AG04450 (cell line): ENCODE results near the gene DCAF17. TPM values are rescaled to one million over a fixed set of nuclear protein-coding genes. Genes with fewer than 3 reads are reported as not detected.
"Not testable (repeated sequence)": the region's sequence is repeated elsewhere in the genome, so short reads cannot be mapped to it uniquely, and the experiment has no call there.

ENCODE experiments used
- CTCF ChIA-PET: fragments of 300-600, 350-600 bp; formaldehyde crosslinking; extraction: SDS; loops from one replicate; lab custom pipeline; 2022; ENCODE audit warnings: antibody characterized with exemption, inconsistent platforms; lab: Charles Lee
- POLR2A ChIA-PET: fragments of 350-600 bp; formaldehyde crosslinking; extraction: SDS; loops from one replicate; lab custom pipeline; 2021; ENCODE audit warnings: antibody characterized with exemption, inconsistent platforms; lab: Yijun Ruan, JAX
- DNase-seq: peaks from one replicate; pipeline ENCODE4 v3.0.0-alpha.2; 2011; ENCODE audit warnings: low read depth, low spot score
- H3K27ac ChIP-seq: one replicate; pipeline ENCODE4 v1.5.1; 2012; ENCODE audit warnings: low read depth, low read length, control low read depth
- H3K27me3 ChIP-seq: one replicate; pipeline ENCODE4 v1.6.0; 2012; ENCODE audit warnings: low read length; ENCODE audit not compliant: control insufficient read depth, insufficient read depth
- H3K4me3 ChIP-seq: 2 replicates; pipeline ENCODE4 v1.5.1; 2011; ENCODE audit warnings: mild to moderate bottlenecking, low read depth, low read length, control low read depth
- H3K9me3 ChIP-seq: 2 replicates; pipeline ENCODE4 v1.5.1; 2012; ENCODE audit warnings: low read length; ENCODE audit not compliant: control insufficient read depth, insufficient read depth
- polyA plus RNA-seq: library from polyadenylated mRNA; depleted of rRNA; stranded (reverse); fragments of >200 nt; gene quantifications from 2 replicates; pipeline ENCODE4 v1.2.3, GENCODE V29; 2011
- TF ChIP-seq, protein P1 (sequence below): IDR thresholded peaks from 2 replicates; pipeline ENCODE4 v1.5.1; 2011; ENCODE audit warnings: low read depth, low read length, control low read depth, inconsistent platforms

Gene DCAF17
- polyA plus RNA-seq, 1 experiment: 18.3 TPM

DNA sequence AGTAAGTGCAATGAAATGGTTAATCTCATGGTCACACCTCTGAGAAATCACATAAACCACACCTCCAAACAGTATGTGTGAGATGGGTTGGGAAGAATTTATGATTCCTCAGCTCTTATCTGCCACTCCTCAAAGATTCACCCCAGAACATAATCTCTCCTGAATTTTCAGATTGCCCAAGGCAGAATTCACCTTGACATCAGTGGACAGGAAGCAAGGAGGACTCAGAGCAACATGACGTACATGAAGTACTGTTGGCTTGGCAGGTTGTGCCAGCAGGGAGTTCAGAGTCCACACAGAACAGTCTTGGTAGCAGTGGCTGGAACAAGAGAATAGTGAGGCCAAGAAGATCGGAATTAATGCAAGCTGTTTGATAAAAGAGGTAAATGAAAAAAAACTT, 56.6 kb downstream of the DCAF17 start:
- Histone ChIP-seq H3K27ac (no peak overlapping the region), H3K9me3 (no peaks in the 10 kb centered on the region), H3K27me3 (no peaks in the 10 kb centered on the region), H3K4me3 (no peak overlapping the region)
- CTCF ChIA-PET: no interaction called here
- DNase-seq: no peak
- POLR2A ChIA-PET: no interaction called here
- TF ChIP-seq, protein P1, sequence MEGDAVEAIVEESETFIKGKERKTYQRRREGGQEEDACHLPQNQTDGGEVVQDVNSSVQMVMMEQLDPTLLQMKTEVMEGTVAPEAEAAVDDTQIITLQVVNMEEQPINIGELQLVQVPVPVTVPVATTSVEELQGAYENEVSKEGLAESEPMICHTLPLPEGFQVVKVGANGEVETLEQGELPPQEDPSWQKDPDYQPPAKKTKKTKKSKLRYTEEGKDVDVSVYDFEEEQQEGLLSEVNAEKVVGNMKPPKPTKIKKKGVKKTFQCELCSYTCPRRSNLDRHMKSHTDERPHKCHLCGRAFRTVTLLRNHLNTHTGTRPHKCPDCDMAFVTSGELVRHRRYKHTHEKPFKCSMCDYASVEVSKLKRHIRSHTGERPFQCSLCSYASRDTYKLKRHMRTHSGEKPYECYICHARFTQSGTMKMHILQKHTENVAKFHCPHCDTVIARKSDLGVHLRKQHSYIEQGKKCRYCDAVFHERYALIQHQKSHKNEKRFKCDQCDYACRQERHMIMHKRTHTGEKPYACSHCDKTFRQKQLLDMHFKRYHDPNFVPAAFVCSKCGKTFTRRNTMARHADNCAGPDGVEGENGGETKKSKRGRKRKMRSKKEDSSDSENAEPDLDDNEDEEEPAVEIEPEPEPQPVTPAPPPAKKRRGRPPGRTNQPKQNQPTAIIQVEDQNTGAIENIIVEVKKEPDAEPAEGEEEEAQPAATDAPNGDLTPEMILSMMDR: no peak

DNA sequence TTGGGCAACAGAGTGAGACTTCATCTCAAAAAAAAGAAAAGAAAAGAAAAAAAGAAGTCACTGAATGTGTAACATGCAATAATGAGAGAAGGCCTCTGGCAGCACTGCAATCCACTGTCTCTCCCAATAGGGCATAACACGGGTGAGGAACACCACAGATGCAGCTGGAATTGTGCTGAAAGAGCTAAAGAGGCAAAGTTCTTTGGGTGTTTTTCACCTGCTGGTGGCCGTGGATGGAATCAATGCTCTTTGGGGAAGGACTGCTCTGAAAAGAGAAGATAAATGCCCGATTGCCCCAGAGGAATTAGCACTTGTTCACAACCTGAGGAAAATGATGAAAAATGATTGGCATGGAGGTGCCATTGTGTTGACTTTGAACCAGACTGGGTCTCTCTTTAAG, 57.3 kb downstream of the DCAF17 start:
- POLR2A ChIA-PET: no interaction called here
- Histone ChIP-seq H3K27me3 (no peaks in the 10 kb centered on the region), H3K9me3 (no peaks in the 10 kb centered on the region), H3K4me3 (no peak overlapping the region), H3K27ac (no peak overlapping the region)
- DNase-seq: no peak
- TF ChIP-seq, protein P1: no peak
- CTCF ChIA-PET: no interaction called here

DNA sequence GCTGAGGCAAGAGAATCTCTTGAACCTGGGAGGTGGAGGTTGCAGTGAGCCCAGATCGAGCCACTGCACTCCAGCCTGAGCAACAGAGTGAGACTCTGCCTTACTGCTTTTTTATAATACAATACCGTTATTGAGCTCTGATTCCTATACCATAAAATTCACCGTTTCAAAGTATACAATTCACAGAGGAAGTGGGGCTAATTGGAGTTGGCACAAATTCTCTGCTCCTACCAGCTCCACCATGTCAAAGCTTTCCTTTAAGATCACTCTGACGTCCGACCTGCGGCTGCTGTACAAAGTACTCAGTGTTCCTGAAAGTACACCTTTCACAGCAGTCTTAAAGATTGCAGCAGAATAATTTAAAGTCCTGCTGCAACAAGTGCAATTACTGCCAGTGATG, 58.6 kb downstream of the DCAF17 start:
- POLR2A ChIA-PET: no interaction called here
- no peak for DNase-seq
- CTCF ChIA-PET: no interaction called here
- H3K9me3 ChIP-seq: peaks cover 4% of the 10 kb centered on the region; the same call in 1 of the 2 replicates
- TF ChIP-seq, protein P1: no peak
- H3K4me3 ChIP-seq: no peak overlapping the region
- H3K27ac ChIP-seq: no peak overlapping the region
- no peaks in the 10 kb centered on the region for H3K27me3 ChIP-seq

DNA sequence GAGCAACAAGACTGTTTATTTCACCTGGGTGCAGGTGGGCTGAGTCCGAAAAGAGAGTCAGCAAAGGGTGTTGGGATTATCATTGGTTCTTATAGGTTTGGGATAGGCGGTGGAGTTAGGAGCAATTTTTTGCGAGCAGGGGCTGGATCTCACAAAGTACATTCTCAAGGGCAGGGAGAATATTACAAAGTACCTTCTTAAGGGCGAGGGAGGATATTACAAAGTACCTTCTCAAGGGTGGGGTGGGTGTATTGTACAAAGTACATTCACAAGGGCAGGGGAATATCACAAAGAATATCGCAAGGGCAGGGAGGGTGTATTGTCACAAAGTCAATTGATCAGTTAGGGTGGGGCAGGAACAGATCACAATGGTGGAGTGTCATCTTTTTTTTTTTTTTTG, 63.6 kb downstream of the DCAF17 start:
- DNase-seq, H3K4me3 ChIP-seq, CTCF ChIA-PET, H3K27ac ChIP-seq, H3K9me3 ChIP-seq, H3K27me3 ChIP-seq, POLR2A ChIA-PET: not testable (repeated sequence)

DNA sequence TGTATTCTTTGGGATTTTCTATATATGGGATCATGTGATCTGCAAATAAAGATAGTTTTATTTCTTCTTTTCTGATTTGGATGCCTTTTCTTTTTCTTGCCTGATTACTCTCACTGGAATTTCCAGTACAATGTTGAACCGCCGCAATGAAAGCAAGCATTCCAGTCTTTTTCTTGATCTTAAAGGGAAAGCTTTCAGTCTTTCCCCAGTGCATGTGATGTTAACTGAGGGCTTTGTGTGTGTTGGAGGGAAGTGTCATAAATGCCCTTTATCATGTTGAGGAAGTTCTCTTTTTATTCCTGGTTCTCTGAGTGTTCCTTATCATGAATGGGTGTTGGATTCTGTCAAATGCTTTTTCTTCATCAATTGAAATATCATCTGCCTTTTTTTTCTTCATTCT, 71.3 kb downstream of the DCAF17 start:
- Histone ChIP-seq H3K27ac (no peak overlapping the region), H3K9me3 (no peaks in the 10 kb centered on the region), H3K27me3 (no peaks in the 10 kb centered on the region), H3K4me3 (no peak overlapping the region)
- DNase-seq: no peak
- POLR2A ChIA-PET: interaction anchor here (1.1 kb wide), 1 partner anchor 17 kb away, joined by 3 read pairs; the partner anchor contains the start of gene CYBRD1
- CTCF ChIA-PET: no interaction called here
- TF ChIP-seq, protein P1: no peak
